Cortex of kidney (tissue), 1 donor: ENCODE results near the gene DNAJC21.

Experiments used
- DNase-seq: peaks from one replicate; lab custom pipeline; 2025; lab: John Stamatoyannopoulos, UW

The DNAJC21 gene

DNA sequence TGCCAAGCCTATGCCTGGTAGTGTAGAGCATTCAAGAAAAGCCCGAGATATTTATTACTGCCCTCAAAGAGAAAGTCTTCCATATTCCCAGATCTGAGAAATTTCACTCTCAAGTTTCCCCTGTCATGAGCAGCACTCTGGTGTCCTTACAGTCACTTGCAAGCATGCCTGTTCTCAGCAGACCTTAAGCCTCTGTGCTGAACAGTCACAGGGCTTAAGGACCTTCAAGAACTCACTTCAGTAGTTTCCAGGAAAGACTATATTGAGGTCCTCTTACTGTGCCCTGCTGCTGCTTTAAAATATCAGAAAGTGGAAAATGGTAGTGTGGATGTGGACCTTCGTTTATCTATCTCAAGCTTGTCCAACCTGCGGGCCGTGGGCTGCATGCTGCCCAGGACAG, 53.5 kb downstream of the DNAJC21 start:
- no peak for DNase-seq

DNA sequence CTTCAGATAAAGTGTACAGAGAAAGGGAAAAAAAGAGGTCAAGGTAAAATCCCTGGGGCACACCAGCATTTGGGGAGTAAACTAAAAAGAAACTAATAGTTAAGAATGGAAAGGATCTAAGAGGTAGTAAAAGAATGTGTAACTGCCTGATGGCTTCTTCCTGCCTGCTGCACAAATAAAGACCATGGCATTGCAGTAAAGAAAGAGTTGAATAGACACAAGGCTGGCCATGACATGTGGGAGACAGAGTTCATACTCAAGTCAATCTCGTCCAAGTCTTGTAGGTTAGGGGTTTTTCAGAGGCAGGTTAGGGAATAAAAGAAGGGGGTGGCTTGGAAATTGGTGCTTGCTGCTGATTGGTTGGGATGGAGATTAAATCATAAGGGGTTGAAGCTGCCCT, 57.6 kb downstream of the DNAJC21 start:
- no peak for DNase-seq

DNA sequence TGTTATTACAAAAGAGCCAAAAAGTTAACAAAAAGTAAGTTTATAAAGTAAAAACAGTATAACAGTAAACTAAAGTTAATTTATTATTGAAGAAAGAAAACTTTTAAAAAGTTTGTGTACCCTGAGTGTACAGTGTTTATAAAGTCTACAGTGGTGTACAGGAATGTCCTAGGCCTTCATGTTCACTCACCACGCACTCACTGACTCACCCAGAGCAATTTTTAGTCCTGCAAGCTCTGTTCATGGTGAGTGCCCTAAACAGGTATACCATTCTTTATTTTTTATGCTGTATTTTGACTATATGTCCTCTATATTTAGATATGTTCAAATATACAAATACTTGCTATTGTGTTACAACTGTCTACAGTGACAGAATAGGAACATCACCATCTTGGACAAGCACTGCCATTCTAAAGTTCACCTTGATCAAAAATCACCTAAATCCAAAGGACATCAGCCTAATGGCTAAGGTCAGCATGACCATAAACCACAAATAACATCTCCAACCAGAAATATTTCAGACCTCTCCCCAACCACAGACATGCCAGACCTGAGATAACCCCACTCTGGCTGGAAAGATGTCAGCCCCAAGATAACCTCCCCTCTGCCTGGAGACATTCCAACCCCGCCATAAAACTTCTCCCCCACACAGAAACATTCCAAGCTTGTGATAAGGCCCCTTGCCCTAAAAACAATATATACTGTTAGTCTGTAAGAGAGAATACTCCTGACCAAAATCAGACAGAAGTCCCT, 62.3 kb downstream of the DNAJC21 start:
- DNase-seq, result no peak

DNA sequence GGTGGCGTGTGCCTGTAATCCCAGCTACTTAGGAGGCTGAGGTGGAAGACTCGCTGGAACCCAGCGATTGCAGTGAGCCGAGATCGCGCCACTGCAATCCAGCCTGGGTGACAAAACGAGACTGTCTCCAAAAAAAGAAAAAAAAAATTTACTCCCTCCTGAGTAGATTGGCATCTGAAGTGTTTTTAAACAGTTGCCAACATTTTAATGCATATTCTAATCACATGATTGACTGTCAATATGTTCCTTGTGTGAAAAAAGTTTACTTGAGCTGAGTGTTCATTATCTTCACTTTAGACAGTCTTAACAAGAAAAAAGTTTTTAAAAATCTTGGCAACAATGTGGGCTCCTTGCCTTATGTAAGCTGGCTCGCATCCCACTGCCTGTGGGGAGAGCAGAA, 64.6 kb downstream of the DNAJC21 start:
- no peak for DNase-seq

DNA sequence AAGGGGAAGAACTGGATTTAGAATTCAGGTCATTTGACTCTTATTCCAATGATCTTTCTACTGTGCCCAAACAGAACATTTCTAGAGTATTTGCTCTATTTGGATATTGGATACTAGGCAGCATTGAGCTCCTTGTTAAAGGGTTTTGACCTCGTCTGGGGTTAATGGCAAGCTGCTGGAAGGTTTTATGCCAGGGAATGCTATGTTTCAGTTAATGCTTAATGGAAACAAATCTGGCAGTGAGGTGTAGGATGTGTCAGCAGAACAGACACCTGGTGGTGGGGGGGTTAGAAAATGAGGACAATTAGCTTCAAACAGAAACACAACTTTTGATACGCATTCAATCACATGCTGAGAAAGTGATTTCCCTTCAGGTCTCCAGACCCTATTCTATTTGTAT, 66.9 kb downstream of the DNAJC21 start:
- DNase-seq, result no peak

DNA sequence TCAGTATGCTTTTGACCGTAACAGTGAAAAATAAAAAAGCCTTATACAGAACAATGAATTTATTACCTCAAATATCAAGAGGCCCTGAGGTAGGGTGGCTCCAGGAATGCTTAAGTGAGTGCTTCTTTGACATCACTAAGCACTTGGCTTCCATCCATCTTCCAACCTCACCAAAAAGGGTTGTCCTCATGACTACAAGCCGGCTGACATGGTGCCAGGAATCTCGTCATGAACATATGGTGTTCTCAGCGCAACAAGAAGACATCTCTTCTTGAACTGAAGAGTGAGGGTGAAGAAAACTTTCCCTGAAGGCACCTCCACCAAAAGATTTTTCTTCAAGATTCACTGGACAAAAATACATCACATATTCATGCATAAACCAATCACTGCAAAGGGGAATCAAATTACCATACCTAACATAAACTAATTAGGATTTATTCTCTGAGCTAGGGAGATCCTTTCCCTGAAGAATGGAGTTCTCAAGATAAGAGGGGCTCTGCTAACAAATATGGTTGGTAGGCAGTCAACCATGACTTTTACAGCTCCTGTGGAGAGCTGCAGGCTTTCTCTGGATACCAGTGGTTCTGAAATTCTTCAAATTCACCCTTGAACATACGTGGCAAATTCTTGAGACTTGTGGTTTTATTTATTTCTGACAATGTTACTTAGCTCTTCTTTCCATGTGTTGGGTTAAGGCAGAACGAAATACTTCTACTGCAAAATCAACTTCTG, 68.9 kb downstream of the DNAJC21 start:
- no peak for DNase-seq

DNA sequence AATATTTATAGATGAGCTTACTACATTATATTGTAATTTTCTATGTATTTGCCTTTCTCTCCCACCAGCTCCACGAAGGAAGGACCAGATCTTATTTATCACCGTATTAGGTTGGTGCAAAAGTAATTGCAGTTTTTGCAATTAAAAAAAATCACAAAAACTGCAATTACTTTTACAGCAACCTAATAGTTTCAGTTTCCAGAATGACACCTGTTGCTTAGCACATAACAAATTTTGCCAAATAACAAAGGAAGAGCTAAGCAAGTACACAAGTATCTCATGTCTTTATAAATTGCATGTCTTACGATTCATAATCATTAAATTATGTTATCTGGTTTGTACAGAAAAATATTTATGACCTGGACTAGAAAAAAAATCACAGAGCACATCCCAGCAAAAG, 72.5 kb downstream of the DNAJC21 start:
- no peak for DNase-seq

DNA sequence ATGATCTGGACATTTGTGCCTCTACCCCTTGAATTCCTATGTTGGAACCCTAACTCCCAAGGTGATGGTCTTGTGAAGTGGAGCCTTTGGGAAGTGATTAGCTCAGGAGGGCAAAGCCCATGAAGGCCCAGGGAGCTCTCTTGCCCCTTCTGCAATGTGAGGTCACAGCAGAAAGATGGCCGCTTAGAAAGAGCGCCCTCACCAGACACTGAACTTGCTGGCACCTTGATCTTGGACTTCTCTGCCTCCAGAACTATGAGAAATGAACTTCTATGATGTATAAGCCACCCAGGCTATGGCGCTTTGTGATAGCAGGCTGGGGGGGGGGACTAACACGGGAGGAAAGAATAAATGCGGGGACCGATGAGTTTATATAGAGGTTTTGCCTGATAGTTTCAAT, 73.1 kb downstream of the DNAJC21 start:
- no peak for DNase-seq

DNA sequence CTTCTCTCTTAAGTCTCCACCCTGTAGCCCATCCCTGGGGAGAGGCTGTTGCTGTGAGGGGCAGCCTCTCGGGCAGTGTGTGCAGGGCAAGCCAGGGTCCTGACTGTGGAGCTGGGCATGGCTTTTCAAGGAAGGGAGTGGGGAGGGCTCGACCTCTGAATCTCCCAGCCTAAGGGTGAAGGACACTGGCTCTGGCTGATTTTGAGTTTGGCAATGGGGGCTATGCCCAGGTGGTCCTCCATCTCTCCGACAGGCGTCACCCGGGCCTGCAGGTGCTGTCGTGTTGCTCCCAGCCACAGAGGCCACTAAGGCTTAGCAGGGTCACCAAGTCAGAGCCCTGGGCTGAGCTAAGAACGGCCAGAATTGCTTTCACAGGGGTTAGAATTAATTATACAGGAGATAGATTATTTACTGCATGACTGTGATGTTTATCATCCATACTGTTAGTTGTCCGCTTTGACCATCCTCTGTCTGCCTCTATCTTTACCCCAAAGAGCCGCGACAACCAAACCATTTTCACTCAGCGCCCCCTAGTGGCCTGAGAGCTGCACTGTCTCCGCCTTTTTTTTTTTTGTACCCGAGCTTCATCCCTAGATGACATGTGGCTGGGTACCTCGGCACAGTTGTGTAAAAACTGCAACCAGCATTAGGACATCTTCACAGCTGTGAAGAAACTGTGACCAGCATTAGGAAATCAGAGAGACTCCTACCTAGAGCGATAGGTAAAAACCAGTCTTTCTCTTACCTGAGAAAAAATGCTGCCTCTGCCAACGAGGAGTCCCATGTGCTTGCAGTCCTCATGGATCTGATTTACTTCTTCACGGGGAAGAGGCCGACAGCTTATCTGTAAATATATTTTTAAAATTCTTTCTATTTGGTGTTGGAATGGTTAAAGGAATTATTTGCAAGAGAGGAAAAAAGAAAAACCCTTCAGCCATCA, 73.9 kb downstream of the DNAJC21 start:
- DNase-seq, result no peak

DNA sequence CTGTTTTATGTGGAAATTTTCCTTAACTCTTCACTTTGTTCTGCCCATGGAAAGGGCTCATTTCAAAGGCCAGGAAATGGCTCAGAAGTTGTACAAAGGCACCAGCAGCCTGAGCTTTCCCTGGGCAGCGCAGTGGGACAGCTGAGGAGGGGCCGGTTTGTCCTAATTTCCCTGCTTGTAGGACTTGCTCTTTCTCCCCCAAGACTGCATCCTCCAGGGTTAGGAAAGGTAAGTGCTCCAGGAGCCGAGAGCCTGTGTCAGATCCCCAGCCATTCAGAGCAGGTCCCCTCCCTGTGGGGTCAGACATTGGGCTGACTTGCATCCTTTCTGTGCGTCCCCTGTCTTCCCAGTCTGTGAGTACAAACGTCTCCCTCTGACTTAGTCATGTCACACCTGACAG, 74.8 kb downstream of the DNAJC21 start:
- DNase-seq, result no peak

DNA sequence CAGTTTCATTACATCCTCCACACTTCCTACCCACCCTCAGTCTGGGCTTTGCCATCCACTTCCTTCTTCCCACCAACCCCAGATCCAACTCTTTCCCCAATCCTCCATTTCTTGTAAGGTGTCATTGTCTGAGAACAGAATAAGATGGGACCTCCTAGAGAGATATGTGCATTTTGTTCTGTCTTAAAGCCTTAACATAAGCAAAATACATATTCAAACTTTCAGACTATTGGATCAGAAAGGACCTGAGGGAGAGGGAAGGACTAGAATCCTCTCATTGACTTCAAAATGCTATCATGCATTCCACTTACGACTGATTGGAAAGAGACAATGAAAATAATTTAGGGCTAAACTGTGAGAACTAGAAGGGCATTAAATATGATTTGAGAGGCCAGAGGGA, 75.4 kb downstream of the DNAJC21 start:
- DNase-seq, result no peak
